Gastroesophageal sphincter (tissue), 3 donors: ENCODE results near the gene RNF7.
A peak's percentile ranks its signal among the peaks of the same experiment; 100 is the strongest.

Source experiments
- CTCF ChIP-seq, 4 experiments: fragments of 200-600 bp in 2 of 4; fragments of 450-650 bp in 2 of 4; sonication (generic) in 1 of 4; IDR thresholded peaks; one replicate each; pipeline ENCODE4 v1.5.1; 2017 to 2019; ENCODE audit warnings: antibody characterized with exemption in 4 of 4, mild to moderate bottlenecking in 2 of 4, moderate library complexity in 2 of 4
- EP300 ChIP-seq: sonication (generic); formaldehyde crosslinking; IDR thresholded peaks from one replicate; pipeline ENCODE4 v1.6.1; 2017; ENCODE audit warnings: antibody characterized with exemption, mild to moderate bottlenecking

- TF ChIP-seq EP300, result no peak
- TF ChIP-seq CTCF (IDR thresholded peaks at IDR 0.05), result peak in 1 of 4 experiments; percentile 17
These were observed 44.4 kb downstream of the RNF7 start for GRCh38 chr3:141782386-141782932.
